GM12873 (cell line): ENCODE results near the gene PREX1.

Experiments used
- CTCF ChIP-seq: IDR thresholded peaks from 2 replicates; pipeline ENCODE4 v1.5.1; 2012; ENCODE audit warnings: low read depth, mild to moderate bottlenecking, moderate library complexity, low read length, control low read depth; ENCODE audit not compliant: insufficient read depth; ENCODE audit errors: missing control alignments

The PREX1 gene

GRCh38 chr20:48844996-48845395 lies 17.2 kb upstream of the PREX1 start:
- TF ChIP-seq CTCF = no peak

GRCh38 chr20:48843057-48843806 lies 15.4 kb upstream of the PREX1 start:
- TF ChIP-seq CTCF = no peak

GRCh38 chr20:48841875-48842529 lies 14.2 kb upstream of the PREX1 start:
- no peak for TF ChIP-seq CTCF

- no peak for TF ChIP-seq CTCF
These were observed 13.5 kb upstream of the PREX1 start for GRCh38 chr20:48841196-48841874.

GRCh38 chr20:48839154-48839917 lies 11.5 kb upstream of the PREX1 start:
- no peak for TF ChIP-seq CTCF

- TF ChIP-seq CTCF = no peak
These were observed 9.2 kb upstream of the PREX1 start for GRCh38 chr20:48837014-48837413.
